Hepatocyte (in vitro differentiated cells): ENCODE results near the gene FGD4. TPM values are rescaled to one million over a fixed set of nuclear protein-coding genes. Genes with fewer than 3 reads are reported as not detected.

Experiments
- DNase-seq: peaks from one replicate; pipeline ENCODE4 v3.0.0-alpha.2; 2016; ENCODE audit warnings: low spot score
- H2AFZ ChIP-seq: fragments of 200-600 bp; sonication (generic); 2 replicates; pipeline ENCODE4 v1.6.0; 2016; ENCODE audit warnings: antibody characterized with exemption, mild to moderate bottlenecking
- H3K27ac ChIP-seq: fragments of 200-600 bp; sonication (generic); 2 replicates; pipeline ENCODE4 v1.5.1; 2016; ENCODE audit warnings: mild to moderate bottlenecking
- H3K27me3 ChIP-seq: fragments of 200-600 bp; sonication (generic); 2 replicates; pipeline ENCODE4 v1.6.1; 2016
- H3K36me3 ChIP-seq: fragments of 200-600 bp; sonication (generic); replicated peaks from 2 replicates; pipeline ENCODE4 v1.5.1; 2016; ENCODE audit warnings: low read depth; ENCODE audit not compliant: insufficient read depth
- H3K4me1 ChIP-seq: fragments of 200-600 bp; sonication (generic); 2 replicates; pipeline ENCODE4 v1.5.1; 2016; ENCODE audit warnings: mild to moderate bottlenecking, moderate library complexity; ENCODE audit not compliant: insufficient read depth
- H3K4me2 ChIP-seq: fragments of 200-600 bp; sonication (generic); 2 replicates; pipeline ENCODE4 v1.6.0; 2016
- H3K4me3 ChIP-seq: fragments of 200-600 bp; sonication (generic); 2 replicates; pipeline ENCODE4 v1.5.1; 2016; ENCODE audit warnings: mild to moderate bottlenecking
- H3K79me2 ChIP-seq: fragments of 200-600 bp; sonication (generic); 2 replicates; pipeline ENCODE4 v1.6.0; 2017; ENCODE audit warnings: mild to moderate bottlenecking
- H3K9me2 ChIP-seq: fragments of 200-600 bp; sonication (generic); replicated peaks from 2 replicates; pipeline ENCODE4 v1.6.0; 2017; ENCODE audit warnings: mild to moderate bottlenecking; ENCODE audit not compliant: insufficient read depth
- H3K9me3 ChIP-seq: fragments of 200-600 bp; sonication (generic); 2 replicates; pipeline ENCODE4 v1.5.1; 2016; ENCODE audit warnings: low read depth, mild to moderate bottlenecking
- H4K20me1 ChIP-seq: fragments of 200-600 bp; sonication (generic); 2 replicates; pipeline ENCODE4 v1.6.0; 2016; ENCODE audit warnings: mild to moderate bottlenecking; ENCODE audit not compliant: insufficient read depth, poor library complexity, severe bottlenecking
- CTCF ChIP-seq: fragments of 200-600 bp; sonication (generic); IDR thresholded peaks from 2 replicates; pipeline ENCODE4 v1.5.1; 2016; ENCODE audit warnings: antibody characterized with exemption, mild to moderate bottlenecking; ENCODE audit not compliant: poor library complexity
- EZH2 ChIP-seq: fragments of 200-600 bp; sonication (generic); IDR thresholded peaks from 2 replicates; pipeline ENCODE4 v1.6.1; 2016; ENCODE audit warnings: antibody characterized with exemption, mild to moderate bottlenecking, borderline replicate concordance
- EZH2phosphoT487 ChIP-seq: fragments of 200-600 bp; sonication (generic); IDR thresholded peaks from one replicate; pipeline ENCODE4 v1.6.1; 2018; ENCODE audit warnings: antibody characterized with exemption, mild to moderate bottlenecking, low read depth, moderate library complexity; ENCODE audit not compliant: unreplicated experiment, severe bottlenecking
- WGBS: methylation state at CpG from one replicate; pipeline ENCODE4 v1.1.6; 2016; ENCODE audit warnings: low lambda C conversion rate; ENCODE audit errors: missing lambda C conversion rate; 5-methylcytosine and 5-hydroxymethylcytosine counted together
- polyA plus RNA-seq: library from polyadenylated mRNA; unstranded; fragments of >200 nt; fragmentation: Nextera tagmentation; extraction: Ambion mirVana; gene quantifications from 2 replicates; pipeline ENCODE4 v1.2.1, GENCODE V29; 2016
- total RNA-seq: library from RNA; depleted of rRNA; stranded (reverse); fragments of >200 nt; gene quantifications from 2 replicates; pipeline ENCODE4 v1.2.3, GENCODE V29; 2014

Gene FGD4
- total and polyA plus RNA-seq, 2 experiments from 2014 or later: 15.2 to 41.5 TPM

GRCh38 chr12:32360956-32361355 is 38.4 kb upstream of the FGD4 start:
- TF ChIP-seq EZH2: no peak
- no peak for TF ChIP-seq EZH2phosphoT487
- TF ChIP-seq CTCF: no peak
- Histone ChIP-seq H3K4me2 (no peak overlapping the region), H2AFZ (no peak overlapping the region), H4K20me1 (no peaks in the 10 kb centered on the region), H3K27me3 (no peaks in the 10 kb centered on the region), H3K36me3 (no peaks in the 10 kb centered on the region), H3K4me1 (no peaks in the 10 kb centered on the region), H3K9me3 (no peaks in the 10 kb centered on the region), H3K27ac (no peak overlapping the region), H3K9me2 (no peaks in the 10 kb centered on the region), H3K4me3 (no peak overlapping the region), H3K79me2 (no peaks in the 10 kb centered on the region)
- no peak for DNase-seq
- WGBS: 96% methylated on average over 6 of the region's 6 CpGs

- H3K27ac ChIP-seq: no peak overlapping the region
- H3K4me2 ChIP-seq: no peak overlapping the region
- H3K79me2 ChIP-seq: no peaks in the 10 kb centered on the region
- no peaks in the 10 kb centered on the region for H3K9me2 ChIP-seq
- no peak overlapping the region for H3K4me3 ChIP-seq
- TF ChIP-seq CTCF (no peak), EZH2phosphoT487 (no peak), EZH2 (no peak)
- no peaks in the 10 kb centered on the region for H3K27me3 ChIP-seq
- no peaks in the 10 kb centered on the region for H3K36me3 ChIP-seq
- H3K9me3 ChIP-seq: no peaks in the 10 kb centered on the region
- DNase-seq: no peak
- no peaks in the 10 kb centered on the region for H4K20me1 ChIP-seq
- WGBS: 66% methylated on average over 3 of the region's 3 CpGs
- H2AFZ ChIP-seq: no peak overlapping the region
- no peaks in the 10 kb centered on the region for H3K4me1 ChIP-seq
Observed at GRCh38 chr12:32362892-32363291, 36.5 kb upstream of the FGD4 start.

- Histone ChIP-seq H2AFZ (no peak overlapping the region), H3K4me3 (no peak overlapping the region), H3K27ac (no peak overlapping the region), H3K4me1 (no peaks in the 10 kb centered on the region), H3K36me3 (no peaks in the 10 kb centered on the region), H3K9me2 (no peaks in the 10 kb centered on the region), H4K20me1 (no peaks in the 10 kb centered on the region), H3K9me3 (no peaks in the 10 kb centered on the region), H3K27me3 (no peaks in the 10 kb centered on the region), H3K4me2 (no peak overlapping the region), H3K79me2 (no peaks in the 10 kb centered on the region)
- peak; percentile 90 for TF ChIP-seq CTCF
- no peak for TF ChIP-seq EZH2
- DNase-seq: peak; percentile 78
- WGBS: 56% methylated on average over 5 of the region's 5 CpGs
Observed at GRCh38 chr12:32365473-32366064, 33.8 kb upstream of the FGD4 start.

- Histone ChIP-seq H3K27ac (no peak overlapping the region), H3K9me3 (no peaks in the 10 kb centered on the region), H3K4me3 (no peak overlapping the region), H3K4me2 (peak overlapping the region; percentile 18), H3K9me2 (no peaks in the 10 kb centered on the region), H3K4me1 (no peaks in the 10 kb centered on the region), H2AFZ (no peak overlapping the region), H3K36me3 (no peaks in the 10 kb centered on the region), H4K20me1 (no peaks in the 10 kb centered on the region), H3K27me3 (no peaks in the 10 kb centered on the region), H3K79me2 (no peaks in the 10 kb centered on the region)
- TF ChIP-seq EZH2phosphoT487 (no peak), EZH2 (no peak), CTCF (no peak)
- WGBS: 69% methylated on average over 1 of the region's 1 CpG
- no peak for DNase-seq
Observed at GRCh38 chr12:32366714-32367113, 32.6 kb upstream of the FGD4 start.
